H1 (cell line): ENCODE results near the gene ADCK1. TPM values are rescaled to one million over a fixed set of nuclear protein-coding genes. Genes with fewer than 3 reads are reported as not detected.

Source experiments
- CTCF ChIA-PET: fragments of 300-600 bp; sonication (Branson Sonifier 250); formaldehyde crosslinking; loops from one replicate; lab custom pipeline; 2021; ENCODE audit not compliant: partially characterized antibody; lab: Charles Lee
- POLR2A ChIA-PET: fragments of 300-600 bp; sonication (Branson Sonifier 250); formaldehyde crosslinking; loops from one replicate; lab custom pipeline; 2021; ENCODE audit warnings: inconsistent platforms; ENCODE audit not compliant: partially characterized antibody; lab: Charles Lee
- DNase-seq, 2 experiments: peaks; one replicate each; pipeline versions ENCODE4 v3.0.0 to v3.0.0-alpha.2; 2010 to 2022; ENCODE audit warnings: low spot score in 2 of 2, low read depth in 1 of 2, mixed read lengths in 1 of 2
- FAIRE-seq: peaks from 2 replicates; lab custom pipeline; 2011; peaks lifted over from hg19 to GRCh38; lab: Jason Lieb, UNC
- H2AFZ ChIP-seq: 2 replicates; pipeline ENCODE4 v1.8.1; 2012; ENCODE audit warnings: low read length, inconsistent platforms
- H2AK5ac ChIP-seq: 2 replicates; pipeline ENCODE4 v1.6.1; 2013; ENCODE audit warnings: low read depth, low read length
- H2BK120ac ChIP-seq: replicated peaks from 2 replicates; pipeline ENCODE3; 2013; ENCODE audit warnings: low read depth, low read length, inconsistent platforms
- H2BK12ac ChIP-seq: 2 replicates; pipeline ENCODE4 v1.6.1; 2013; ENCODE audit warnings: low read depth, low read length
- H2BK15ac ChIP-seq: 2 replicates; pipeline ENCODE4 v1.6.1; 2013; ENCODE audit warnings: low read length
- H2BK20ac ChIP-seq: 2 replicates; pipeline ENCODE4 v1.6.1; 2013; ENCODE audit warnings: low read length
- H2BK5ac ChIP-seq: 2 replicates; pipeline ENCODE4 v1.6.1; 2013; ENCODE audit warnings: low read depth, low read length
- H3K14ac ChIP-seq: 2 replicates; pipeline ENCODE4 v1.6.1; 2013; ENCODE audit warnings: inconsistent platforms; ENCODE audit not compliant: insufficient read length
- H3K18ac ChIP-seq: 2 replicates; pipeline ENCODE4 v1.6.1; 2013; ENCODE audit warnings: low read length; ENCODE audit errors: extremely low read depth
- H3K23ac ChIP-seq: 2 replicates; pipeline ENCODE4 v1.6.1; 2013; ENCODE audit warnings: inconsistent platforms; ENCODE audit not compliant: insufficient read length
- H3K23me2 ChIP-seq: 2 replicates; pipeline ENCODE4 v1.6.1; 2013; ENCODE audit warnings: low read depth, low read length
- H3K27ac ChIP-seq: 2 replicates; pipeline ENCODE4 v1.6.1; 2011; ENCODE audit warnings: low read depth, low read length, inconsistent platforms
- H3K27me3 ChIP-seq, 4 experiments: replicated peaks in 1 of 4; 1 replicate in 1 of 4; 2 replicates in 3 of 4; pipeline versions ENCODE4 v1.6.1 to v1.8.1; 2011 to 2013; ENCODE audit warnings: low read length in 3 of 4, mild to moderate bottlenecking in 3 of 4, inconsistent platforms in 2 of 4, mixed read lengths in 2 of 4, moderate library complexity in 1 of 4; ENCODE audit not compliant: control insufficient read depth in 3 of 4, insufficient read depth in 3 of 4; ENCODE audit errors: extremely low read depth in 1 of 4
- H3K36me3 ChIP-seq, 4 experiments: 2 replicates each; pipeline versions ENCODE4 v1.6.1 to v1.8.1; 2011 to 2013; ENCODE audit warnings: mild to moderate bottlenecking in 4 of 4, low read length in 3 of 4, moderate library complexity in 2 of 4, control low read depth in 1 of 4, inconsistent platforms in 1 of 4; ENCODE audit not compliant: insufficient read depth in 4 of 4, control insufficient read depth in 2 of 4
- H3K4ac ChIP-seq: replicated peaks from 2 replicates; pipeline ENCODE3; 2013; ENCODE audit warnings: low read length, low read depth, mixed read lengths, inconsistent platforms; ENCODE audit not compliant: insufficient read length
- H3K4me1 ChIP-seq, 4 experiments: replicated peaks in 1 of 4; 1 replicate in 1 of 4; 2 replicates in 3 of 4; pipeline versions ENCODE4 v1.6.1 to v1.8.1; 2011 to 2013; ENCODE audit warnings: low read length in 3 of 4, inconsistent platforms in 2 of 4, mixed read lengths in 1 of 4; ENCODE audit not compliant: insufficient read depth in 4 of 4, control insufficient read depth in 3 of 4
- H3K4me2 ChIP-seq, 2 experiments: 2 replicates each; pipeline versions ENCODE4 v1.6.1 to v1.8.1; 2011 to 2013; ENCODE audit warnings: low read depth in 2 of 2, low read length in 2 of 2, control low read depth in 1 of 2, inconsistent platforms in 1 of 2, mild to moderate bottlenecking in 1 of 2; ENCODE audit not compliant: insufficient read depth in 1 of 2
- H3K4me3 ChIP-seq, 4 experiments: fragments of 200-600, 300-600 bp in 1 of 4; sonication (generic), shearing (Covaris generic), sonication (Bioruptor Twin) in 1 of 4; 2 replicates each; pipeline versions ENCODE4 v1.5.1 to v1.8.1; 2011 to 2016; ENCODE audit warnings: low read length in 4 of 4, low read depth in 3 of 4, control low read depth in 2 of 4, inconsistent platforms in 2 of 4, mild to moderate bottlenecking in 2 of 4, mixed read lengths in 1 of 4, moderate library complexity in 1 of 4; ENCODE audit not compliant: insufficient read depth in 2 of 4; ENCODE audit errors: extremely low read depth in 1 of 4
- H3K56ac ChIP-seq: replicated peaks from 2 replicates; pipeline ENCODE3; 2013; ENCODE audit warnings: low read depth, mild to moderate bottlenecking, mixed read lengths, low read length, inconsistent platforms; ENCODE audit not compliant: insufficient read length
- H3K79me1 ChIP-seq: 2 replicates; pipeline ENCODE4 v1.6.1; 2013; ENCODE audit warnings: low read depth, low read length, control low read depth
- H3K79me2 ChIP-seq, 2 experiments: 2 replicates each; pipeline versions ENCODE4 v1.6.1 to v1.8.1; 2012 to 2013; ENCODE audit warnings: low read length in 2 of 2, mild to moderate bottlenecking in 2 of 2, inconsistent platforms in 1 of 2; ENCODE audit not compliant: insufficient read depth in 2 of 2, control insufficient read depth in 1 of 2
- H3K9ac ChIP-seq, 4 experiments: replicated peaks in 1 of 4; 1 replicate in 1 of 4; 2 replicates in 3 of 4; pipeline versions ENCODE4 v1.6.1 to v1.8.1; 2011 to 2013; ENCODE audit warnings: low read depth in 3 of 4, low read length in 3 of 4, control low read depth in 2 of 4, mild to moderate bottlenecking in 2 of 4, moderate library complexity in 2 of 4, inconsistent platforms in 1 of 4; ENCODE audit errors: extremely low read depth in 1 of 4
- H3K9me3 ChIP-seq, 2 experiments: 2 replicates each; pipeline versions ENCODE4 v1.6.1 to v1.8.1; 2012 to 2013; ENCODE audit warnings: mild to moderate bottlenecking in 2 of 2, moderate library complexity in 2 of 2, control low read depth in 1 of 2, inconsistent platforms in 1 of 2, low read depth in 1 of 2, low read length in 1 of 2, mixed read lengths in 1 of 2; ENCODE audit not compliant: insufficient read depth in 2 of 2
- H4K20me1 ChIP-seq, 2 experiments: replicated peaks in 1 of 2; 2 replicates each; pipeline versions ENCODE3 to v1.8.1; 2011 to 2013; ENCODE audit warnings: inconsistent platforms in 2 of 2, low read length in 2 of 2, mild to moderate bottlenecking in 1 of 2; ENCODE audit not compliant: insufficient read depth in 2 of 2, control insufficient read depth in 1 of 2
- H4K5ac ChIP-seq: 2 replicates; pipeline ENCODE4 v1.6.1; 2013; ENCODE audit warnings: low read length, low read depth, mixed read lengths, inconsistent platforms; ENCODE audit not compliant: insufficient read length
- H4K8ac ChIP-seq: 2 replicates; pipeline ENCODE4 v1.8.0; 2013; ENCODE audit warnings: mild to moderate bottlenecking, moderate library complexity, low read length, inconsistent platforms; ENCODE audit not compliant: insufficient read depth; ENCODE audit errors: extremely low read depth
- H4K91ac ChIP-seq: replicated peaks from 2 replicates; pipeline ENCODE3; 2013; ENCODE audit warnings: low read length, mixed read lengths, inconsistent platforms; ENCODE audit not compliant: insufficient read length
- BACH1 ChIP-seq: IDR thresholded peaks from 2 replicates; pipeline ENCODE4 v1.6.1; 2012; ENCODE audit warnings: low read length, improper control_type of control experiment
- BCL11A ChIP-seq, 2 experiments: IDR thresholded peaks; one replicate each; pipeline ENCODE4 v1.6.1; 2011; ENCODE audit warnings: low read depth in 2 of 2, low read length in 2 of 2, mild to moderate bottlenecking in 2 of 2
- CBX5 ChIP-seq: fragments of 300-800, 300-1000 bp; sonication (generic); IDR thresholded peaks from 2 replicates; pipeline ENCODE4 v1.7.1; 2016; ENCODE audit warnings: antibody characterized with exemption, low read length, low read depth
- CREB1 ChIP-seq: IDR thresholded peaks from 2 replicates; pipeline ENCODE4 v1.6.1; 2012; ENCODE audit warnings: inconsistent platforms
- CTBP2 ChIP-seq: IDR thresholded peaks from 2 replicates; pipeline ENCODE4 v1.7.0; 2011; ENCODE audit warnings: borderline replicate concordance, mild to moderate bottlenecking, moderate library complexity, mixed read lengths, low read length; ENCODE audit not compliant: insufficient read depth, insufficient read length
- FOSL1 ChIP-seq: IDR thresholded peaks from 2 replicates; pipeline ENCODE4 v1.6.1; 2011; ENCODE audit warnings: mild to moderate bottlenecking, low read depth, low read length, moderate library complexity; ENCODE audit not compliant: insufficient read depth
- GTF2F1 ChIP-seq: IDR thresholded peaks from 2 replicates; pipeline ENCODE4 v1.6.1; 2012; ENCODE audit warnings: low read depth, low read length, improper control_type of control experiment, borderline replicate concordance
- JUN ChIP-seq: IDR thresholded peaks from 2 replicates; pipeline ENCODE4 v1.6.1; 2011; ENCODE audit warnings: low read depth, mild to moderate bottlenecking, improper control_type of control experiment, low read length
- POLR2A ChIP-seq, 2 experiments: IDR thresholded peaks; 1 replicate in 1 of 2; 2 replicates in 1 of 2; pipeline ENCODE4 v1.6.1; 2011; ENCODE audit warnings: low read depth in 2 of 2, low read length in 2 of 2, mild to moderate bottlenecking in 2 of 2; ENCODE audit errors: control extremely low read depth in 1 of 2
- RAD21 ChIP-seq, 2 experiments: IDR thresholded peaks in 1 of 2; conservative IDR thresholded peaks in 1 of 2; 2 replicates each; pipeline ENCODE4 v1.6.1; 2011; ENCODE audit warnings: low read depth in 2 of 2, low read length in 2 of 2, improper control_type of control experiment in 1 of 2, inconsistent platforms in 1 of 2, mild to moderate bottlenecking in 1 of 2, moderate library complexity in 1 of 2
- RFX5 ChIP-seq: IDR thresholded peaks from 2 replicates; pipeline ENCODE4 v1.6.1; 2011; ENCODE audit warnings: low read depth, low read length, improper control_type of control experiment, borderline replicate concordance
- SRF ChIP-seq: IDR thresholded peaks from 2 replicates; pipeline ENCODE4 v1.6.1; 2011; ENCODE audit warnings: mild to moderate bottlenecking, low read depth, low read length, moderate library complexity
- TCF12 ChIP-seq: IDR thresholded peaks from 2 replicates; pipeline ENCODE4 v1.6.1; 2011; ENCODE audit warnings: low read depth, mild to moderate bottlenecking, low read length
- TEAD4 ChIP-seq: IDR thresholded peaks from 2 replicates; pipeline ENCODE4 v1.6.1; 2012; ENCODE audit warnings: low read depth, low read length, inconsistent platforms, mixed read lengths
- YY1 ChIP-seq: IDR thresholded peaks from 2 replicates; pipeline ENCODE4 v1.6.1; 2011; ENCODE audit warnings: low read depth, mild to moderate bottlenecking, low read length
- WGBS, 2 experiments: shearing (Covaris generic) in 1 of 2; methylation state at CpG; one replicate each; pipeline versions ENCODE4 v1.1.6 to v1.1.7; 2013 to 2015; ENCODE audit warnings: low lambda C conversion rate in 2 of 2, mixed read lengths in 2 of 2, inconsistent platforms in 1 of 2, low coverage in 1 of 2, missing lambda C conversion rate in 1 of 2; ENCODE audit not compliant: insufficient replicate concordance in 2 of 2, insufficient coverage in 1 of 2, insufficient read length in 1 of 2; ENCODE audit errors: extremely low coverage in 1 of 2, missing lambda C conversion rate in 1 of 2; 5-methylcytosine and 5-hydroxymethylcytosine counted together
- polyA plus RNA-seq, 7 experiments: library from polyadenylated mRNA; depleted of rRNA in 3 of 7; stranded (reverse) in 5 of 7; unstranded in 2 of 7; fragments of >200 nt in 5 of 7; fragments of 200-250 nt in 2 of 7; gene quantifications; 1 replicate in 5 of 7; 2 replicates in 1 of 7; 4 replicates in 1 of 7; pipeline versions ENCODE4 v1.2.1 to v1.2.3, GENCODE V29; 2011 to 2013; ENCODE audit warnings: missing spikeins in 2 of 7, mixed read lengths in 2 of 7
- total RNA-seq: library from RNA; stranded (reverse); fragmentation: NEBNext Ultra II Directional; extraction: Animal tissue kit (Norgen Biotek cat#: 25700); gene quantifications from 2 replicates; pipeline ENCODE4 v1.2.1, GENCODE V29; 2021

The ADCK1 gene
- total and polyA plus RNA-seq, 2 of the 8 experiments (the other 6 are each of a cell fraction or from before 2014, with no cell fraction given) = 11.0 to 16.8 TPM

DNA sequence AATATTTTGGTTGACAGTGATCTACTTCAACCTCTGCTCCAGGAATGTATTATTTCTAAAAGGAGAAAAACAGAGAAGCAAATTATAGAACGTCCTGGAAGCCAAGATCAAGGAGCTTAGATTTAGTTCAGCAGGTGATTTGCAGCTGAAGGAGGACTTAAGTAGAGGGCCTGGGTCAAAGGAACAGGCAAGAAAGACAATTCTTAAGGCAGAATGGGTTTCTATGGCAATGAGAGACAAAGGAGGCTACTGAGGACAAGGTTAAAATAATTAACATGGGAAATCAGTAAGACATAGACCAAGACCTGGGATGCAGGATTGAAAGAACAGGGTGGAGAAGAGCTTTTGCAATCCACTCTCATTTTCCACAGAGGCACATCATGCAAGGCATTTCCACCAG, 36.6 kb upstream of the ADCK1 start:
- no peak for FAIRE-seq
- TF ChIP-seq TEAD4 (no peak), TCF12 (no peak), CREB1 (no peak), RAD21 (IDR thresholded peaks at IDR 0.05 in 1 of 2, conservative IDR thresholded peaks at IDR 0.05 in 1 of 2; ENCODE audit: low read depth in 2 of 2, low read length in 2 of 2) (no peak), SRF (no peak), RFX5 (no peak), GTF2F1 (no peak), JUN (no peak), POLR2A (IDR thresholded peaks at IDR 0.05; ENCODE audit: control extremely low read depth in 1 of 2, low read depth in 2 of 2, low read length in 2 of 2) (no peak), YY1 (no peak), CTBP2 (no peak), BACH1 (no peak), CBX5 (no peak), FOSL1 (no peak), BCL11A (IDR thresholded peaks at IDR 0.05; ENCODE audit: low read depth in 2 of 2, low read length in 2 of 2) (no peak)

More for the DNA sequence above, 36.6 kb upstream of the ADCK1 start:
- Histone ChIP-seq H3K18ac (no peak overlapping the region), H2BK20ac (no peak overlapping the region), H3K79me2 (peaks cover 10 to 21% of the 10 kb centered on the region in 2 experiments), H2AK5ac (no peak overlapping the region), H3K56ac (no peak overlapping the region), H2BK5ac (no peak overlapping the region; the same call in 1 of the 2 replicates), H3K14ac (no peak overlapping the region), H3K9me3 (no peaks in the 10 kb centered on the region), H3K36me3 (peaks cover 0 to 4% (median 0%) of the 10 kb centered on the region in 4 experiments; a peak in 2 of 8 replicates), H4K8ac (no peak overlapping the region), H3K27ac (no peak overlapping the region), H2BK12ac (no peak overlapping the region), H3K79me1 (peaks cover 4% of the 10 kb centered on the region; the same call in 1 of the 2 replicates), H4K20me1 (peaks cover 0 to 8% of the 10 kb centered on the region in 2 experiments), H3K4me1 (peaks cover 1 to 13% (median 7%) of the 10 kb centered on the region in 4 experiments; a peak in 4 of 7 replicates), H2BK15ac (no peak overlapping the region), H2AFZ (no peak overlapping the region), H3K23me2 (peaks cover 7% of the 10 kb centered on the region), H2BK120ac (peak overlapping the region; percentile 39), H3K4me2 (peak overlapping the region; percentile 52 to 93), H3K9ac (no peak overlapping the region; a peak in 1 of 7 replicates), H3K27me3 (no peaks in the 10 kb centered on the region), H4K91ac (no peak overlapping the region), H4K5ac (no peak overlapping the region), H3K4me3 (0 out of 8 replicates have a peak overlapping the region, but pooled peaks of 1 of the 4 experiments have one; percentile 2), H3K4ac (no peak overlapping the region), H3K23ac (no peak overlapping the region)
- no peak for DNase-seq
- WGBS, 2 experiments = 33% methylated on average over 1 of the region's 1 CpG; no CpG with 5 or more reads in 1 of the 2 experiments
- CTCF ChIA-PET = interaction anchor here (0.6 to 5.0 kb wide), 6 partner anchors 25 to 283 kb away, joined by 3 to 27 read pairs (median 4); partner anchors contain the start of gene ADCK1
- POLR2A ChIA-PET = interaction anchor here (1.1 to 1.7 kb wide), 6 partner anchors 13 to 62 kb away, joined by 3 to 9 read pairs (median 4); partner anchors contain the start of gene ADCK1
